Parathyroid adenoma (tissue), 2 donors: ENCODE data around the gene HAUS3.
"Not testable (repeated sequence)": the region's sequence is repeated elsewhere in the genome, so short reads cannot be mapped to it uniquely, and the experiment has no call there.

Experiments
- H2AFZ ChIP-seq: fragments of 300-600 bp; sonication (generic); one replicate; pipeline ENCODE4 v1.7.0; 2017; ENCODE audit warnings: antibody characterized with exemption, mild to moderate bottlenecking
- H3K27ac ChIP-seq: fragments of 300-600 bp; sonication (generic); one replicate; pipeline ENCODE4 v1.7.0; 2017
- H3K27me3 ChIP-seq: fragments of 300-600 bp; sonication (generic); one replicate; pipeline ENCODE4 v1.7.0; 2017; ENCODE audit warnings: low read length; ENCODE audit not compliant: control insufficient read depth, insufficient read depth
- H3K36me3 ChIP-seq: fragments of 300-600 bp; sonication (generic); one replicate; pipeline ENCODE4 v1.7.0; 2017; ENCODE audit warnings: low read length; ENCODE audit not compliant: control insufficient read depth, insufficient read depth
- H3K4me1 ChIP-seq: fragments of 300-600 bp; sonication (generic); one replicate; pipeline ENCODE4 v1.7.0; 2017; ENCODE audit warnings: control low read depth
- H3K4me2 ChIP-seq: fragments of 300-600 bp; sonication (generic); one replicate; pipeline ENCODE4 v1.7.0; 2017; ENCODE audit warnings: low read length
- H3K4me3 ChIP-seq: fragments of 300-600 bp; sonication (generic); one replicate; pipeline ENCODE4 v1.7.0; 2017; ENCODE audit warnings: low read depth, low read length
- H3K79me2 ChIP-seq: fragments of 300-600 bp; sonication (generic); one replicate; pipeline ENCODE4 v1.7.0; 2017; ENCODE audit warnings: control low read depth
- H3K9ac ChIP-seq: fragments of 300-600 bp; sonication (generic); one replicate; pipeline ENCODE4 v1.7.0; 2017; ENCODE audit warnings: mild to moderate bottlenecking
- H3K9me3 ChIP-seq: fragments of 300-600 bp; sonication (generic); one replicate; pipeline ENCODE4 v1.7.0; 2017; ENCODE audit warnings: low read length; ENCODE audit not compliant: control insufficient read depth
- CTCF ChIP-seq: fragments of 300-600 bp; sonication (generic); IDR thresholded peaks from one replicate; pipeline ENCODE4 v1.7.0; 2017; ENCODE audit warnings: antibody characterized with exemption, mild to moderate bottlenecking
- donor health status: primary hyperparathyroidism.

Gene HAUS3

DNA sequence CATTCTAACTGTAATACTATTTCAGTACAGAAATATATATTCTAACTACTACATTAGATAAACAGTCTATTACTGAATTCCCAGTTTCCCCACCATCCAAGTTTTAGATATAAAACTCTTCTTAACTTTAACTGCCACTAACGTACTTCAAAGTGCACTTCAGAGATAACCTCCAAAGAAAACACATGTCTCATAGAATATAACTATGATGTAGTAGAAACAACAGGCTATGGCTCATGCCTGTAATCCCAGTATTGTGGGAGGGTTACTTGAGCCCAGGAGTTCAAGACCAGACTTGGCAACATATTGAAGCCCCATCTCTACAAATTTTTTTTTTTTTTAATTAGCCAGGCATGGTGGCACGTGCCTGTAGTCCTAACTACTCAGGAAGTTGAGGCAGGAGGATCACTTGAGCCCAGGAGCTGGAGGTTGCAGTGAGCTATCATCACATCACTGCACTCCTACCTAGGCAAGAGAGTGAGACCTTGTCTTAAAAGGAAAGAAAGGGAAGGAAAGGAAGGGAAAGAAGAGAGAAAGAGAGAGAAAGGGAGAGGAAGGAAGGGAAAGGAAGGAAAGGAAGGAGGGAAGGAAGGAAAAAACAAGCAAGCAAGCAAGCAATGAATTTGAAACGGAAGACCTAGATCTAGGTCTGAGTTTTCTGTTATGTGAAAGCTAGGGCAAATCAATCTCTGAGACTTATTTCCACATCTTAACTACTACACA lies 4.8 kb downstream of the HAUS3 start:
- H3K9me3 ChIP-seq, result no peaks in the 10 kb centered on the region
- H3K79me2 ChIP-seq, result peaks cover 7% of the 10 kb centered on the region
- H3K4me3 ChIP-seq, result no peak overlapping the region
- no peaks in the 10 kb centered on the region for H3K27me3 ChIP-seq
- peaks cover 5% of the 10 kb centered on the region for H3K4me1 ChIP-seq
- no peak overlapping the region for H3K4me2 ChIP-seq
- H3K9ac ChIP-seq, result no peak overlapping the region
- no peak for TF ChIP-seq CTCF
- no peak overlapping the region for H2AFZ ChIP-seq
- H3K27ac ChIP-seq, result no peak overlapping the region
- no peaks in the 10 kb centered on the region for H3K36me3 ChIP-seq

DNA sequence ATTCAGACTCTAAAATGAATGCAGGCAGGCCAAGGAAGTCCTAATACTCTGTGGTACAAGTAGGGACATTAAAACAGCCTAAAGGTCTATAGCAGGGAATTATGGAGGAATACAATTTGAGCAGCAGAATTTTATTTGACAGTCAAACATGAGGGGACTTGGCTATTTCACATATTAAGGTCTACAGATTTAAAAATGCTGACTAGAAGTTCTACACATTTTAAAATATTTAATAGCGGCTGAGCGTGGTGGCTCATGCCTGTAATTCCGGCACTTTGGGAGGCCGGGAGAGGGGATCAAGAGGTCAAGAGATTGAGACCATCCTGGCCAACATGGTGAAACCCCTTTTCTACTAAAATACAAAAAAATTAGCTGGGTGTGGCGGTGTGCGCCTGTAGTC lies 10.8 kb downstream of the HAUS3 start:
- Histone ChIP-seq H3K27me3 (no peaks in the 10 kb centered on the region), H3K9me3 (no peaks in the 10 kb centered on the region), H3K4me1 (no peaks in the 10 kb centered on the region), H3K36me3 (no peaks in the 10 kb centered on the region), H3K27ac (no peak overlapping the region), H3K4me3 (no peak overlapping the region), H2AFZ (no peak overlapping the region), H3K9ac (no peak overlapping the region), H3K79me2 (no peaks in the 10 kb centered on the region), H3K4me2 (no peak overlapping the region)
- no peak for TF ChIP-seq CTCF

- no peaks in the 10 kb centered on the region for H3K79me2 ChIP-seq
- H3K27me3 ChIP-seq, result no peaks in the 10 kb centered on the region
- no peak overlapping the region for H3K9ac ChIP-seq
- H3K4me2 ChIP-seq, result no peak overlapping the region
- TF ChIP-seq CTCF, result no peak
- no peaks in the 10 kb centered on the region for H3K9me3 ChIP-seq
- H3K27ac ChIP-seq, result no peak overlapping the region
- H3K4me1 ChIP-seq, result peaks cover 7% of the 10 kb centered on the region
- H3K4me3 ChIP-seq, result no peak overlapping the region
- no peaks in the 10 kb centered on the region for H3K36me3 ChIP-seq
- H2AFZ ChIP-seq, result no peak overlapping the region
Measured at GRCh38 chr4:2226261-2226660, 15.7 kb downstream of the HAUS3 start.

GRCh38 chr4:2222838-2223237 lies 19.1 kb downstream of the HAUS3 start:
- Histone ChIP-seq H3K27ac (no peak overlapping the region), H3K36me3 (no peaks in the 10 kb centered on the region), H3K9ac (no peak overlapping the region), H3K4me1 (peaks cover 7% of the 10 kb centered on the region), H3K4me3 (peak overlapping the region; percentile 5), H3K4me2 (peak overlapping the region; percentile 55), H3K27me3 (no peaks in the 10 kb centered on the region), H3K9me3 (no peaks in the 10 kb centered on the region), H3K79me2 (no peaks in the 10 kb centered on the region), H2AFZ (no peak overlapping the region)
- TF ChIP-seq CTCF, result no peak

DNA sequence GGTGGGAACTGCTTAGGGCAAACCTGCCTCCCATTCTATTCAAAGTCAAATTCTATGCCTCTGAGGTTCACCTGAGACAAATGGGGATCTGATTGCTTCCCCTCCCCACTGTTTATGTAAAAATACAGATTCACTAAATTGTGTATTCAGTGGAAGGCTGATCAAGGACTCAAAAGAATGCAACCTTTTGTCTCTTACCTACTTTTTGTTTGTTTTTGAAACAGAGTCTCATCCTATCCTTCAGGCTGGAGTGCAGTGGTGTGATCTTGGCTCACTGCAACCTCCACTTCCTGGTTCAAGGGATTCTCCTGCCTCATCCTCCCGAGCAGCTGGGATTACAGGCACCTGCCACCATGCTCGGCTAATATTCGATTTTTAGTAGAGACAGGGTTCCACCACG lies 20.5 kb downstream of the HAUS3 start:
- H3K9ac ChIP-seq, H3K4me1 ChIP-seq, H3K4me3 ChIP-seq, H3K9me3 ChIP-seq, H3K36me3 ChIP-seq, H2AFZ ChIP-seq, H3K27me3 ChIP-seq, H3K27ac ChIP-seq, H3K79me2 ChIP-seq, H3K4me2 ChIP-seq: not testable (repeated sequence)
